ENCODE measurements around the gene C1QTNF12.

C1QTNF12 gene

GRCh38 chr1:1259540-1259939 lies 13.0 kb upstream of the C1QTNF12 start:
- DNase-seq (ENCODE audit: low read depth in 2 of 2), result no peak
- H3K4me3 ChIP-seq (replicated peaks in 1 of 2; ENCODE audit: low read depth in 2 of 2, low read length in 2 of 2), result no peak overlapping the region
- TF ChIP-seq CTCF (IDR thresholded peaks at IDR 0.05; ENCODE audit: low read depth, low read length), result no peak

GRCh38 chr1:1259119-1259488 lies 12.6 kb upstream of the C1QTNF12 start:
- no peak overlapping the region for H3K4me3 ChIP-seq (replicated peaks in 1 of 2; ENCODE audit: low read depth in 2 of 2, low read length in 2 of 2)
- no peak for DNase-seq (ENCODE audit: low read depth in 2 of 2)
- no peak for TF ChIP-seq CTCF (IDR thresholded peaks at IDR 0.05; ENCODE audit: low read depth, low read length)

GRCh38 chr1:1256956-1257871 lies 10.7 kb upstream of the C1QTNF12 start:
- DNase-seq (ENCODE audit: low read depth in 2 of 2), result no peak
- H3K4me3 ChIP-seq (replicated peaks in 1 of 2; ENCODE audit: low read depth in 2 of 2, low read length in 2 of 2), result no peak overlapping the region
- no peak for TF ChIP-seq CTCF (IDR thresholded peaks at IDR 0.05; ENCODE audit: low read depth, low read length)

DNA sequence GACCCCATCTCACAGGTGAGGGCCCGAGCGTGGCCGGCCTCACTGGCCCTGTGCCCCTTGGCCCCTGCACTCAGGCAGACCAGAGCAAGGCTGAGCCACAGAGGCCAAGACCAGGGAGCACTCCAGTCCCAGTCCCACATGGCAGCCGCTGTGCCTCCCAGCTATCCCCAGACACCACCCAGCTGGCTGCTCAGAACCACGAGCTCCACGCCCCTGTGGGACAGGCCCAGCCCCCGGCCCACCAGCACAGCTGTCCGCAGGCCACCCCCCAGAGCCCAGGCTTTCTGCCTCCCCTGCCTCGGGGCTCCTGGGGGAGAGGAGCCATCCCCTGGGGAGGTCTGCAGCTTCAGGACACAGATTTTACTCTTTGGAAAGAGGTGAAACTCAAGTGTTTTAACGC lies 9.1 kb upstream of the C1QTNF12 start:
- TF ChIP-seq CTCF (IDR thresholded peaks at IDR 0.05; ENCODE audit: low read depth, low read length), result no peak
- DNase-seq (ENCODE audit: low read depth in 2 of 2), result no peak
- no peak overlapping the region for H3K4me3 ChIP-seq (replicated peaks in 1 of 2; ENCODE audit: low read depth in 2 of 2, low read length in 2 of 2)

DNA sequence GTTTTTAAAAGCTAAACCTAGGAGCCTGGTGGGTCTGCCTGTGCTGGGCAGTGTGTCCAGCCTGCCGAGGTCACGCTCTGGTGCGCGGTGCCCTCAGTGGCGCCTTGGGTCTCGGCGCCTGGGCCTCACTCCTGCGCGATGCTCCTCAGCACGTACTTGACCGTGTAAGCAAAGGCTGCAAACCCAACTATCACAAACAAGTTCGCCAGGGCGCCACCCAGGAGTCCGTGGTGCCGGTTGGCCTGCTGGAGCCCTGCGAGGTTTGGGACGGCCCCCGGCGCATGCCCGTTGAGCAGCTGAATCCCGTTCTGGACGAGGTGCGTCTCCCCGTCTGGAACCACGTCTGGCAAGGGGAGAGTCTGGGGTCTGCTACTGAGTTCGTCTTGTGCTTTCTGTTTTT lies 8.6 kb upstream of the C1QTNF12 start:
- no peak overlapping the region for H3K4me3 ChIP-seq (replicated peaks in 1 of 2; ENCODE audit: low read depth in 2 of 2, low read length in 2 of 2)
- no peak for DNase-seq (ENCODE audit: low read depth in 2 of 2)
- TF ChIP-seq CTCF (IDR thresholded peaks at IDR 0.05; ENCODE audit: low read depth, low read length), result no peak

DNA sequence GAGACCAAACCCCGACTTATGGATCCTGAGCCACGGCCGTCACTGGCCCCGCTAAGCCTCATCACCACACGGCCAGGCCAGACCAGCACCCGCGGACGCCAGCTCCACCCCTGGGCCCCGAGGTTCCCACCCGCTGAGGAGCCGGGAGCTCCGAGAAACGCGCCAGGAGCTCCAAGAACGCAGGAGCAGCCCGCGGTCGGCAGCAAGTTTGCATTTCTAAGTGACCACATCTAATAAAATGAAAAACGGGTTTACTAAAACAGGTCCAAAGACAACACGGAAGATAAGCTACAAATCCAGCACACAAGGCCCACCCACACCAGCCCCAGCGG lies 8.1 kb upstream of the C1QTNF12 start:
- DNase-seq (ENCODE audit: low read depth in 2 of 2), result no peak
- no peak for TF ChIP-seq CTCF (IDR thresholded peaks at IDR 0.05; ENCODE audit: low read depth, low read length)

More for the DNA sequence above, 8.1 kb upstream of the C1QTNF12 start:
- H3K4me3 ChIP-seq (replicated peaks in 1 of 2; ENCODE audit: low read depth in 2 of 2, low read length in 2 of 2), result no peak overlapping the region

All from cardiac fibroblast (primary cell).